Stomach (tissue), 4 donors: ENCODE data around the gene ORAI3.

ENCODE experiments used
- CTCF ChIP-seq, 7 experiments: fragments of 450-650 bp in 4 of 7; fragments of 200-600 bp in 3 of 7; sonication (generic) in 3 of 7; IDR thresholded peaks; one replicate each; pipeline ENCODE4 v1.5.1; 2016 to 2019; ENCODE audit warnings: antibody characterized with exemption in 7 of 7, control low read depth in 2 of 7, mild to moderate bottlenecking in 1 of 7
- POLR2A ChIP-seq, 4 donors: fragments of 450-650 bp; IDR thresholded peaks; one replicate each; pipeline ENCODE4 v1.6.1; 2016; ENCODE audit warnings: antibody characterized with exemption in 4 of 4, control low read depth in 2 of 4, mild to moderate bottlenecking in 1 of 4, moderate library complexity in 1 of 4
- POLR2AphosphoS5 ChIP-seq, 3 donors: sonication (generic); formaldehyde crosslinking; IDR thresholded peaks; one replicate each; pipeline ENCODE4 v1.6.1; 2016; ENCODE audit warnings: antibody characterized with exemption in 3 of 3

GRCh38 chr16:31002250-31002700, 53.4 kb downstream of the ORAI3 start:
- TF ChIP-seq CTCF (IDR thresholded peaks at IDR 0.05) (no peak), POLR2A (IDR thresholded peaks at IDR 0.05) (no peak), POLR2AphosphoS5 (IDR thresholded peaks at IDR 0.05) (no peak)
